AG09319 (cell line): ENCODE measurements around the gene FHIT.

Experiments
- DNase-seq: peaks from one replicate; pipeline ENCODE4 v3.0.0-alpha.2; 2010; ENCODE audit warnings: low read depth; ENCODE audit errors: extremely low read depth
- CTCF ChIP-seq: IDR thresholded peaks from 2 replicates; pipeline ENCODE4 v1.5.1; 2011; ENCODE audit warnings: low read depth, mild to moderate bottlenecking, inconsistent platforms, low read length, moderate library complexity

Gene FHIT

GRCh38 chr3:60154011-60154410 lies 1097.2 kb downstream of the FHIT start:
- DNase-seq: no peak
- no peak for TF ChIP-seq CTCF

GRCh38 chr3:60153221-60153999 lies 1097.8 kb downstream of the FHIT start:
- no peak for DNase-seq
- TF ChIP-seq CTCF: no peak

GRCh38 chr3:60149501-60149900 lies 1101.8 kb downstream of the FHIT start:
- TF ChIP-seq CTCF: no peak
- DNase-seq: no peak

GRCh38 chr3:60147249-60147950 lies 1103.9 kb downstream of the FHIT start:
- TF ChIP-seq CTCF: no peak
- no peak for DNase-seq

- no peak for TF ChIP-seq CTCF
- DNase-seq: no peak
Measured at GRCh38 chr3:60146121-60146520, 1105.1 kb downstream of the FHIT start.

- no peak for TF ChIP-seq CTCF
- no peak for DNase-seq
Measured at GRCh38 chr3:60144071-60144470, 1107.2 kb downstream of the FHIT start.

- DNase-seq: no peak
- TF ChIP-seq CTCF: no peak
Measured at GRCh38 chr3:60142009-60142408, 1109.2 kb downstream of the FHIT start.
